ENCODE data around the gene APOL4.

APOL4 gene

DNA sequence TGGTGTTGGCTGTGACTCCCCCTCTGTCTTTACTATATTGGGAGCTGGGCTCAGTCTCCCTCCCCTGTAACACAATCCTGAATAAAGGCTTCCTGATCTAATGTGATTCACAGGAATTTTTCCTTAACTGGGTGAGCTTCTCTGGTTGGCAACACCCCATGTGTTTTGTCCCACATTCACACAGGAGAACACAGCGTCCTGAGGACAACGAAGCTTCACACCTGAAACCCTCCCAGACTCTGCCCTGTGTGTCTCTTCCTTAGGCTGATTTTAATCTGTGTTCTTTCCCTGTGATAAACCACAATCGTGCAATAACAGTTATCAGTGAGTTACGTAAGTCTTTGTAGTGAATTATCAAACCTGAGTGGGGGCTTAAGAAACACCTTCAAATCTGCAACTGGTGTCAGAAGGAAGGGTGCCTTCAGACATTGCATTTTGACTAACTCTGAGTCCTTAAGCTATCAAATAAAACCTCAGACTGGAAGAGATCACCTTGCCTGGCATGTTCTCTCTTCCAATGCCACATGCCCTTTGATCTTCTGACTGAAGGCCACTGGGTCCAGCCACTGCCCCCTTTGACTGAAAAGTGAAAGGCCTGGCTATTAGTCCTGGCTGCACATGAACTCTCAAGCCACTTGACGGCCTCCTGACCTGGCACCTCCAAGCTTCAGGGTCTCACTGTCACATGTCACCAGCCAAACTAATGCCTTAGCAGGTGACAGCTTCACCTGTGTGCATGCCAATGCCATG is 58.4 kb downstream of the APOL4 start:
- TF ChIP-seq, protein P1, sequence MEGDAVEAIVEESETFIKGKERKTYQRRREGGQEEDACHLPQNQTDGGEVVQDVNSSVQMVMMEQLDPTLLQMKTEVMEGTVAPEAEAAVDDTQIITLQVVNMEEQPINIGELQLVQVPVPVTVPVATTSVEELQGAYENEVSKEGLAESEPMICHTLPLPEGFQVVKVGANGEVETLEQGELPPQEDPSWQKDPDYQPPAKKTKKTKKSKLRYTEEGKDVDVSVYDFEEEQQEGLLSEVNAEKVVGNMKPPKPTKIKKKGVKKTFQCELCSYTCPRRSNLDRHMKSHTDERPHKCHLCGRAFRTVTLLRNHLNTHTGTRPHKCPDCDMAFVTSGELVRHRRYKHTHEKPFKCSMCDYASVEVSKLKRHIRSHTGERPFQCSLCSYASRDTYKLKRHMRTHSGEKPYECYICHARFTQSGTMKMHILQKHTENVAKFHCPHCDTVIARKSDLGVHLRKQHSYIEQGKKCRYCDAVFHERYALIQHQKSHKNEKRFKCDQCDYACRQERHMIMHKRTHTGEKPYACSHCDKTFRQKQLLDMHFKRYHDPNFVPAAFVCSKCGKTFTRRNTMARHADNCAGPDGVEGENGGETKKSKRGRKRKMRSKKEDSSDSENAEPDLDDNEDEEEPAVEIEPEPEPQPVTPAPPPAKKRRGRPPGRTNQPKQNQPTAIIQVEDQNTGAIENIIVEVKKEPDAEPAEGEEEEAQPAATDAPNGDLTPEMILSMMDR (conservative IDR thresholded peaks at IDR 0.05; ENCODE audit: low read length) = no peak
- no peak overlapping the region for H3K4me3 ChIP-seq (ENCODE audit: low read length)
- DNase-seq (ENCODE audit: low read depth) = no peak

DNA sequence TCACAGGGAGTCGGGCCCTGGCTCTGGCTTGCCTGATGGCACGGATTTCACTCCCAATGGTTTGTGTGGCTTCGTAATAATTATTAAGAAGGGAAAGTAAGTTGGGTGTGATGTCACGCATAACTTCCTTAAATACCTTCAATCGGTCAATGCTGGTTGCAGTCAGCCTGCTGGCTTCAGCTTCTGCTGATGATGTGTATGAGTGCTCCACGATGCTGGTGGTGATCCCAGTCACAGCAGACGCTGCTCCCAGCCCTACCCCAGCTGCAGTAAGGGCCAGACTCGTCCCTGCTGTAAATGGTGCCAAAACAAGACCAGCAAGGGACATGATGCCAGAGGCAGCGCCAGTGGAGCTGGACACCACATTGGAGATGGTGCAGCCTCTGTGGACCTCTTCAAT is 60.1 kb downstream of the APOL4 start:
- no peak for DNase-seq (ENCODE audit: low read depth)
- TF ChIP-seq, protein P1 (conservative IDR thresholded peaks at IDR 0.05; ENCODE audit: low read length) = no peak
- no peak overlapping the region for H3K4me3 ChIP-seq (ENCODE audit: low read length)

Measured in AG10803 (cell line).